Middle frontal gyrus (tissue), 1 donor: Measurements from ENCODE around the gene KCNA2.

Experiments
- DNase-seq: peaks from one replicate; pipeline ENCODE4 v3.0.0-alpha.2; 2015; ENCODE audit warnings: low spot score; ENCODE audit errors: extremely low spot score

Gene KCNA2

GRCh38 chr1:110566836-110567235, 39.3 kb downstream of the KCNA2 start:
- DNase-seq: no peak

- peak; percentile 76 for DNase-seq
Observed at GRCh38 chr1:110565565-110565964, 40.6 kb downstream of the KCNA2 start.

- DNase-seq: no peak
Observed at GRCh38 chr1:110563089-110563488, 43.1 kb downstream of the KCNA2 start.

- DNase-seq: no peak
Observed at GRCh38 chr1:110561596-110561995, 44.6 kb downstream of the KCNA2 start.

- DNase-seq: no peak
Observed at GRCh38 chr1:110559157-110559556, 47.0 kb downstream of the KCNA2 start.

GRCh38 chr1:110557481-110557880, 48.7 kb downstream of the KCNA2 start:
- DNase-seq: no peak

- DNase-seq: peak; percentile 78
Observed at GRCh38 chr1:110556471-110556807, 49.7 kb downstream of the KCNA2 start.

- no peak for DNase-seq
Observed at GRCh38 chr1:110555807-110556470, 50.2 kb downstream of the KCNA2 start.

GRCh38 chr1:110554871-110555801, 51.0 kb downstream of the KCNA2 start:
- DNase-seq: peak; percentile 69

GRCh38 chr1:110551278-110551809, 54.8 kb downstream of the KCNA2 start:
- no peak for DNase-seq

- DNase-seq: no peak
Observed at GRCh38 chr1:110549831-110550230, 56.3 kb downstream of the KCNA2 start.

- no peak for DNase-seq
Observed at GRCh38 chr1:110548381-110548780, 57.8 kb downstream of the KCNA2 start.

- DNase-seq: no peak
Observed at GRCh38 chr1:110547017-110547416, 59.1 kb downstream of the KCNA2 start.

GRCh38 chr1:110545492-110545891, 60.7 kb downstream of the KCNA2 start:
- no peak for DNase-seq

- no peak for DNase-seq
Observed at GRCh38 chr1:110544753-110545152, 61.4 kb downstream of the KCNA2 start.
